Upper lobe of right lung (tissue), 1 donor: ENCODE data around the gene CHD9NB. TPM values are rescaled to one million over a fixed set of nuclear protein-coding genes. Genes with fewer than 3 reads are reported as not detected.

Source experiments
- ATAC-seq: fragments of 200-7000 bp; cut with Tn5 transposase; one replicate; pipeline ENCODE4 v1.9.1; 2020; ENCODE audit warnings: mild to moderate bottlenecking, moderate library complexity
- DNase-seq: peaks from one replicate; pipeline ENCODE4 v3.0.0-alpha.2; 2020
- H3K27ac ChIP-seq: fragments of 200-600 bp; one replicate; pipeline ENCODE4 v1.8.0; 2022
- H3K27me3 ChIP-seq: fragments of 200-600 bp; one replicate; pipeline ENCODE4 v1.8.0; 2022; ENCODE audit warnings: mild to moderate bottlenecking
- H3K36me3 ChIP-seq: fragments of 200-600 bp; one replicate; pipeline ENCODE4 v1.8.0; 2022
- H3K4me1 ChIP-seq: fragments of 200-600 bp; one replicate; pipeline ENCODE4 v1.8.0; 2022
- H3K4me3 ChIP-seq: fragments of 200-600 bp; one replicate; pipeline ENCODE4 v1.8.0; 2022; ENCODE audit warnings: mild to moderate bottlenecking
- H3K9me3 ChIP-seq: fragments of 200-600 bp; one replicate; pipeline ENCODE4 v1.8.0; 2022
- intact Hi-C: fragments of 100-400 bp; cut with DNase I; formaldehyde crosslinking; loops from one replicate; pipeline ENCODE4 v1.11.0; 2022
- total RNA-seq: library from RNA; stranded (reverse); fragmentation: NEBNext Ultra II Directional; extraction: Animal tissue kit (Norgen Biotek cat#: 25700); gene quantifications from one replicate; pipeline ENCODE4 v1.2.1, GENCODE V29; 2021
- TF ChIP-seq, protein P1 (sequence below): fragments of 200-600 bp; IDR thresholded peaks from one replicate; pipeline ENCODE4 v1.8.0; 2022; ENCODE audit warnings: antibody characterized with exemption
- donor health status: DM: no; HTN: yes; CAD: no; lungs with severe emphysema.

The CHD9NB gene
- total RNA-seq, 1 donor from 2014 or later, result 1.1 TPM

DNA sequence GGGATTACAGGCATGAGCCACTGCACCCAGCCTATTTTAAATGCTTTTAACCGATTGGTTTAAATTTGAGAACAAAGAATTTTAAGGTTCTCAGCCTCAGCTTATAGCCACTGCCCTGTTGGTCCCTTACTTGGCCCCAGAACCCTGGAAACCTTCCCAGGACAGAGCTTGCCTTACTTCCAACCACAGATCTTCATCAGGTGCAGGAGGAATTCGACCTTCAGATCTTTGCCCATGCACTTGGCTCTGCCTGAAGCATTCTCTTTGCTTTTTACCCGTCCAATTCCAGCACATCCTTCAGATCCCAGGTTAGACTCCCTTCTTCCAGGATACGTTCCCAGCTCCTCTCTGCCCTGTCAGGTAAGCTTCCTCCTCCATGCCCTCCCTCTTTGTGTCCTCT, 29.8 kb upstream of the CHD9NB start:
- peaks cover 70% of the 10 kb centered on the region for H3K4me1 ChIP-seq
- ATAC-seq (no peak), DNase-seq (no peak)
- no peak overlapping the region for H3K27ac ChIP-seq
- H3K36me3 ChIP-seq, result no peaks in the 10 kb centered on the region
- no peaks in the 10 kb centered on the region for H3K27me3 ChIP-seq
- TF ChIP-seq, protein P1, sequence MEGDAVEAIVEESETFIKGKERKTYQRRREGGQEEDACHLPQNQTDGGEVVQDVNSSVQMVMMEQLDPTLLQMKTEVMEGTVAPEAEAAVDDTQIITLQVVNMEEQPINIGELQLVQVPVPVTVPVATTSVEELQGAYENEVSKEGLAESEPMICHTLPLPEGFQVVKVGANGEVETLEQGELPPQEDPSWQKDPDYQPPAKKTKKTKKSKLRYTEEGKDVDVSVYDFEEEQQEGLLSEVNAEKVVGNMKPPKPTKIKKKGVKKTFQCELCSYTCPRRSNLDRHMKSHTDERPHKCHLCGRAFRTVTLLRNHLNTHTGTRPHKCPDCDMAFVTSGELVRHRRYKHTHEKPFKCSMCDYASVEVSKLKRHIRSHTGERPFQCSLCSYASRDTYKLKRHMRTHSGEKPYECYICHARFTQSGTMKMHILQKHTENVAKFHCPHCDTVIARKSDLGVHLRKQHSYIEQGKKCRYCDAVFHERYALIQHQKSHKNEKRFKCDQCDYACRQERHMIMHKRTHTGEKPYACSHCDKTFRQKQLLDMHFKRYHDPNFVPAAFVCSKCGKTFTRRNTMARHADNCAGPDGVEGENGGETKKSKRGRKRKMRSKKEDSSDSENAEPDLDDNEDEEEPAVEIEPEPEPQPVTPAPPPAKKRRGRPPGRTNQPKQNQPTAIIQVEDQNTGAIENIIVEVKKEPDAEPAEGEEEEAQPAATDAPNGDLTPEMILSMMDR, result no peak
- no peak overlapping the region for H3K4me3 ChIP-seq
- intact Hi-C loops, result no loop called here
- no peaks in the 10 kb centered on the region for H3K9me3 ChIP-seq

DNA sequence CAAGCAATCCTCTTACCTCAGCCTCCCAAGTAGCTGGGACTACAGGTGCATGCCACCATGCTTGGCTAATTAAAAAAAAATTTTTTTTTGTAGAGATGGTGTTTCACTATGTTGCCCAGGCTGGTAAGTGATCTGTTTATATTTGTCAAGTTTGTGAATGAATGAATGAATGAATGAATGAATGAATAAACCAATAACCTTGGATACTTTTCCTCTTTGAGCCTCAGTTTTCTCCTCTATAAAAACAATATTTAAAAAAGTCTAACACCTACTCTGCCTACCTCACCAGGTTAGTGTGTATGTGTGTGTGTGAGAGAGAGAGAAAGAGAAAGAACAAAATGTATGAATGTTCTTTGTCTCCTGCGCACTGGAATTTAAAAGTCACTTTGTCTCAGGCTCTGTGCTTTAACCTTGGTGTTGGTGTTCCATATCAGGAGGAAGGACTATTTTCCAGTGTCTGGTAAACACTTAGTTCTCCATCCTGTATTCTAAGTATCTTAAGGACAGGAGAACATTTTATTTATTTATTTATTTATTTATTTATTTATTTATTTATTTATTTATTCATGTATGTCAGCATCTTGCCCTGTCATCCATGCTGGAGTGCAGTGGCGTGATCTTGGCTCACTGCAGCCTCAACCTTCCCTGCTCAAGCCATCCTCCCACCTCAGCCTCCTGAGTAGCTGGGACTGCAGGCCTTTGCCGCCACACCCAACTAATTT, 29.1 kb upstream of the CHD9NB start:
- Histone ChIP-seq H3K27me3 (no peaks in the 10 kb centered on the region), H3K4me1 (peaks cover 64% of the 10 kb centered on the region), H3K36me3 (no peaks in the 10 kb centered on the region), H3K27ac (no peak overlapping the region), H3K4me3 (no peak overlapping the region), H3K9me3 (no peaks in the 10 kb centered on the region)
- intact Hi-C loops, result no loop called here
- DNase-seq, result no peak
- no peak for ATAC-seq
- TF ChIP-seq, protein P1, result no peak

DNA sequence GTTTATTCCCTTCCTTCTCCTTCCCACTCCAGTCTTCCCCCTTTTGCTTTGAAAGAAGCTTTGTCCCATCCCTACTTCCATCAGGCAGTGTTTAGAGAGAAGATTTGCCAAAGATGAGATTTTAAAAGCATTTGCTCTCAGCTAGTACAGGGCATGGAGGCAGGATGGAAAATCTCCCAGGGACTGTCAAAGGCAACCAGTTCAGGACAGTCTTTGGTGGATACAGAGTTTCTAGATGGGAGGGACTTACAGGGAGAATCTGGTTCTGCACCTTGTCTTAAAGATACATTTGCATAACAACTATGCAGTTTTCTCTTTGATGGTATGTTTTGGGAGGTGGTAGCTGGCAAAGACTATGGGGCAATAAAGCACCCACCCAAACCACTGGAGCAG, 28.3 kb upstream of the CHD9NB start:
- TF ChIP-seq, protein P1, result no peak
- ATAC-seq (no peak), DNase-seq (no peak)
- Histone ChIP-seq H3K27me3 (no peaks in the 10 kb centered on the region), H3K36me3 (no peaks in the 10 kb centered on the region), H3K9me3 (no peaks in the 10 kb centered on the region), H3K27ac (peak overlapping the region; percentile 59), H3K4me1 (peaks cover 57% of the 10 kb centered on the region), H3K4me3 (no peak overlapping the region)
- intact Hi-C loops, result no loop called here

DNA sequence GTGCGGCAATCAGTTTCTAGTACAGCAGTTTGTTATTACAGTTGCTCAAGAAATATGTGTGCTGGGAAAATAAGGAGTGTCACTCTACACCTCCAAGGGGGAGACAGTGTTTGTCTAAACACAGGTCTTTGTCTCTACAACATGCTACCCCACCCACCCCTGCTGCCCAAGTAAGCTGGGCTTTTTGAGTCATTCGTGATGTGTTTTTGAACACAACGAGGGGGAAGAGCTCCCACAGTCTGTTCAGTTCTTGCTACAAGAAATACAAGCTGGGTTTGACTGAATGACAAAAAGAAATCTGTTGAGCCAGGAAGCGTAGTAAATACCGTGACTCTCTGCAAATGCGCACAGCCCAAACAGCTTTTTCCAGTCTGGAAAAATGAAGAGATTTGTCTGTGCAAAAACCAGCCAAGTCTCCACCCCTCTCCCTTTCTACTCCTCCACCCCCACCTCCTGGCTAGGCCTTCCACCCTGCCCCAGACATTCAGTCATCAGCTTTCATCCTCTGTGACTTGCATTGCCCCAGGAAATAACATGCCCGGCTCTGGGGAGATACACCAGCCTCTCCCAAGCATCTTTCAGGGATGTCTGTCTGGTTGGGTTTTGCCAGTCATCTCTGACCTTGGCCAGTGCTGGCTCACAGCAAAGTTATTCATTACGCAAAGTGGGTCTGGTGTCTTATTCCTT, 27.8 kb upstream of the CHD9NB start:
- TF ChIP-seq, protein P1, result no peak
- Histone ChIP-seq H3K27me3 (no peaks in the 10 kb centered on the region), H3K9me3 (no peaks in the 10 kb centered on the region), H3K36me3 (no peaks in the 10 kb centered on the region), H3K4me3 (no peak overlapping the region), H3K27ac (peak overlapping the region; percentile 59), H3K4me1 (peaks cover 52% of the 10 kb centered on the region)
- intact Hi-C loops, result no loop called here
- peak; percentile 59 for ATAC-seq
- no peak for DNase-seq

DNA sequence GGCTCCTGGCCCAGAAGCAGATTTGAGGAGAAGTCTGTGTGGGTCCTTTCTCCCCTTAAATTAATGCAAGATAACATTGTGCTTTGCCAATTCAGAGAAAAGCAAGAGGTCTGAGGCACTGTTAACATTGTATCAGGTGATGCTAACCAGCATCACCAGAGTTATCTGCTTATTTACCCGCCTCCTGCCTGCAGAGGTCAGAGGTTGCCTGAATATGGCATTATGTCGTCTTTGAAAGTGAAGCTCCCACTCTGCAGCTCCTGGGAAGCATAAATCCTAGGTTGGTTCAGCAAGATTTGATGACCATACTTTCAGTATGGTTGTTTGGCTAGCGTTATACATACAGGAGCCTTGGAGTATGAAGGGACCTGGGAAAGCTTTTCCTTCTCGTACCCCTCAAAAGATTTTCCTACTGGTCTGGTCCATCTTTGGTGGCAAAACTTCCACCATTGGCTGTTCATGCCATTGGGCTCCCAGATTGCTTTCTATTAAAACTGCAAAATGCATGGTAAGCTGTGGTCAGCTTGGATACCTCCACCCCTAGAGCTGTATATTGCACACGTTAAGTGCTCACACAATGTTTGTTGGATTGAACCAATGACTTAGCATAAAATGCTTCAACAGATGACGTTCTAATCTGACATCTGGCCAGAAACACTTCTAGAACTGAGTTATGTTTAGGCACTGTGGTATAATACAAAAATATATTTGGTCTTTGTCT, 26.2 kb upstream of the CHD9NB start:
- Histone ChIP-seq H3K27me3 (no peaks in the 10 kb centered on the region), H3K9me3 (no peaks in the 10 kb centered on the region), H3K36me3 (no peaks in the 10 kb centered on the region), H3K4me1 (peaks cover 36% of the 10 kb centered on the region), H3K27ac (peak overlapping the region; percentile 59), H3K4me3 (no peak overlapping the region)
- DNase-seq (no peak), ATAC-seq (no peak)
- intact Hi-C loops, result no loop called here
- TF ChIP-seq, protein P1, result no peak
